Colonic mucosa (tissue), 4 donors: ENCODE measurements around the gene KRT79. TPM values are rescaled to one million over a fixed set of nuclear protein-coding genes. Genes with fewer than 3 reads are reported as not detected.

Experiments used
- DNase-seq: peaks from one replicate; pipeline ENCODE4 v3.0.0-alpha.2; 2020
- H3K27ac ChIP-seq: fragments of 200-600 bp; one replicate; pipeline ENCODE4 v1.8.0; 2021
- H3K27me3 ChIP-seq: fragments of 200-600 bp; one replicate; pipeline ENCODE4 v1.8.0; 2021
- H3K36me3 ChIP-seq: fragments of 200-600 bp; one replicate; pipeline ENCODE4 v1.8.0; 2021
- H3K4me1 ChIP-seq: fragments of 200-600 bp; one replicate; pipeline ENCODE4 v1.8.0; 2021; ENCODE audit warnings: mild to moderate bottlenecking
- H3K4me3 ChIP-seq: fragments of 200-600 bp; one replicate; pipeline ENCODE4 v1.8.0; 2021
- H3K9ac ChIP-seq, 2 donors: one replicate each; pipeline ENCODE4 v1.7.0; 2013; ENCODE audit warnings: control low read depth in 2 of 2, low read depth in 2 of 2, low read length in 2 of 2
- H3K9me3 ChIP-seq: fragments of 200-600 bp; one replicate; pipeline ENCODE4 v1.8.0; 2021
- intact Hi-C: fragments of 100-400 bp; cut with DNase I; formaldehyde crosslinking; loops from one replicate; pipeline ENCODE4 v1.14.1; 2022
- total RNA-seq, 2 donors: library from RNA; stranded (reverse); fragmentation: NEBNext Ultra II Directional in 1 of 2; extraction: Animal tissue kit (Norgen Biotek cat#: 25700) in 1 of 2; gene quantifications; one replicate each; pipeline ENCODE4 v1.2.1, GENCODE V29; 2021
- TF ChIP-seq, protein P1 (sequence below): fragments of 200-600 bp; IDR thresholded peaks from one replicate; pipeline ENCODE4 v1.8.0; 2022; ENCODE audit warnings: antibody characterized with exemption, mild to moderate bottlenecking
- donor health status: healthy.
- donor health status: DM: no; HTN: no; CAD: no.
- donor health status: DM: no; HTN: no; CAD: no.

Gene KRT79
- total RNA-seq, 2 donors from 2014 or later = not detected

DNA sequence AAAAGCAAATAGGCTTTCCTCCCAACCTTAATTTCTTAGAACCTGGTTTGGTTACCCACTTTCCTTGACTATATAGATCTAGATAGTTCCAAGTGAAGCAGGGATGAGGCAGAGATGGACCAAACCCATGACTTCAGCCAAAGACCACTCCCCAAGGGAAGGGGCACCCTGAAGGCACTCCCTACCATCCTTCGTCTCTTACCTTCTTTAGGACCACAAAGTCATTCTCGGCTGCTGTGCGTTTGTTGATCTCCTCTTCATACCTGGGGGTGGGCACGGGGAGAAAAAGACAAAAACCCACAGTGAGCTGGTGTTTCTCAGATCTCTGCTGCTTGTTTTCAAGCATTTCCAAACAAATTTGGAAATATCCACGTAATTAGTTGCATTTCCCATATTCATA lies 23.6 kb downstream of the KRT79 start:
- Histone ChIP-seq H3K27ac (no peak overlapping the region), H3K4me1 (no peaks in the 10 kb centered on the region), H3K36me3 (no peaks in the 10 kb centered on the region), H3K27me3 (no peaks in the 10 kb centered on the region), H3K9ac (no peak overlapping the region), H3K9me3 (no peaks in the 10 kb centered on the region), H3K4me3 (no peak overlapping the region)
- intact Hi-C loops = no loop called here
- TF ChIP-seq, protein P1, sequence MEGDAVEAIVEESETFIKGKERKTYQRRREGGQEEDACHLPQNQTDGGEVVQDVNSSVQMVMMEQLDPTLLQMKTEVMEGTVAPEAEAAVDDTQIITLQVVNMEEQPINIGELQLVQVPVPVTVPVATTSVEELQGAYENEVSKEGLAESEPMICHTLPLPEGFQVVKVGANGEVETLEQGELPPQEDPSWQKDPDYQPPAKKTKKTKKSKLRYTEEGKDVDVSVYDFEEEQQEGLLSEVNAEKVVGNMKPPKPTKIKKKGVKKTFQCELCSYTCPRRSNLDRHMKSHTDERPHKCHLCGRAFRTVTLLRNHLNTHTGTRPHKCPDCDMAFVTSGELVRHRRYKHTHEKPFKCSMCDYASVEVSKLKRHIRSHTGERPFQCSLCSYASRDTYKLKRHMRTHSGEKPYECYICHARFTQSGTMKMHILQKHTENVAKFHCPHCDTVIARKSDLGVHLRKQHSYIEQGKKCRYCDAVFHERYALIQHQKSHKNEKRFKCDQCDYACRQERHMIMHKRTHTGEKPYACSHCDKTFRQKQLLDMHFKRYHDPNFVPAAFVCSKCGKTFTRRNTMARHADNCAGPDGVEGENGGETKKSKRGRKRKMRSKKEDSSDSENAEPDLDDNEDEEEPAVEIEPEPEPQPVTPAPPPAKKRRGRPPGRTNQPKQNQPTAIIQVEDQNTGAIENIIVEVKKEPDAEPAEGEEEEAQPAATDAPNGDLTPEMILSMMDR = no peak
- no peak for DNase-seq

DNA sequence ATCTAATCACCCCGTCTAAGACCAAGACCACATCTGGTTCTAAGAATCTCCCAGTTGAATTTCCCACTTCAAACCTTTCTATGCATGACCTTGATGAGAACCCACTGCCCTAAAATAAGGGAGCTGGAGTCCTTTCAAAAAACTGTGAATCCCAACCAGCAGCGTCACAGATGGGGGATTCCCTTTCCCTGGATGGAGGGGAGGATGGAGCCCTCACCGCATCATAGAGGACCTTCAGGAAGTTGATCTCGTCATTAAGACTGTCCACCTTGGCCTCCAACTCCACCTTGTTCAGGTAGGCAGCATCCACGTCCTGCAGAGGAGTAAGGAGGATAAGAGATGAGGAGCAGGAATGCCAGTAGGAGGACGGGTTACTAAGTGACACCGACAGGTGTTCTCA lies 24.9 kb downstream of the KRT79 start:
- Histone ChIP-seq H3K4me1 (no peaks in the 10 kb centered on the region), H3K9me3 (no peaks in the 10 kb centered on the region), H3K9ac (no peak overlapping the region), H3K4me3 (no peak overlapping the region), H3K27ac (no peak overlapping the region), H3K27me3 (no peaks in the 10 kb centered on the region), H3K36me3 (no peaks in the 10 kb centered on the region)
- no peak for DNase-seq
- intact Hi-C loops = no loop called here
- TF ChIP-seq, protein P1 = no peak

DNA sequence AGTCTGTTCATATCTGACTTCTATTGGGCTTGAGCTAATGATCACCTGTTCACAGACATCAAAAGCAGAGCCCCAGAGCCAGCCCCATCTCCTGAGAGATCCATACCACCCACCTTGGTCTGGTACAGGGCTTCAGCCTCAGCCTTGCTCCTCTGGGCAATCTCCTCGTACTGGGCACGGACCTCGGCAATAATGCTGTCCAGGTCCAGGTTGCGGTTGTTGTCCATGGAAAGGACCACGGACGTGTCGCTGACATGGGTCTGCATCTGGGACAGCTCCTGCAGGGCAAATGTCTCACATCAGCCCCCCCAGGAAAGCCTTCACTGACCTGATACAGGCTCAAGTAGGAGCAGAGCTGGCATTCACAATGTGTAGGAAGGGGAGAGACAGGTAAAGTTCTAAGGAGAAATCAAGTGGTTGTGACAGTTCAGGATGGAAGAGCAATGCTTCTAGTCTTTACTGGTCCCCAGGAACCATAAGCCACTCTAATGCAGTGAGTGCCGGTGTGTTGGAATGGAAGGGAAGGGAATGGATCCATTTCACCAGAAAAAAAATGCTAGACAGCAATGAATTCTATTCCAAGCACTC lies 25.4 kb downstream of the KRT79 start:
- Histone ChIP-seq H3K27ac (no peak overlapping the region), H3K4me1 (no peaks in the 10 kb centered on the region), H3K36me3 (no peaks in the 10 kb centered on the region), H3K4me3 (no peak overlapping the region), H3K9ac (no peak overlapping the region), H3K9me3 (no peaks in the 10 kb centered on the region), H3K27me3 (no peaks in the 10 kb centered on the region)
- intact Hi-C loops = no loop called here
- TF ChIP-seq, protein P1 = no peak
- DNase-seq = no peak

DNA sequence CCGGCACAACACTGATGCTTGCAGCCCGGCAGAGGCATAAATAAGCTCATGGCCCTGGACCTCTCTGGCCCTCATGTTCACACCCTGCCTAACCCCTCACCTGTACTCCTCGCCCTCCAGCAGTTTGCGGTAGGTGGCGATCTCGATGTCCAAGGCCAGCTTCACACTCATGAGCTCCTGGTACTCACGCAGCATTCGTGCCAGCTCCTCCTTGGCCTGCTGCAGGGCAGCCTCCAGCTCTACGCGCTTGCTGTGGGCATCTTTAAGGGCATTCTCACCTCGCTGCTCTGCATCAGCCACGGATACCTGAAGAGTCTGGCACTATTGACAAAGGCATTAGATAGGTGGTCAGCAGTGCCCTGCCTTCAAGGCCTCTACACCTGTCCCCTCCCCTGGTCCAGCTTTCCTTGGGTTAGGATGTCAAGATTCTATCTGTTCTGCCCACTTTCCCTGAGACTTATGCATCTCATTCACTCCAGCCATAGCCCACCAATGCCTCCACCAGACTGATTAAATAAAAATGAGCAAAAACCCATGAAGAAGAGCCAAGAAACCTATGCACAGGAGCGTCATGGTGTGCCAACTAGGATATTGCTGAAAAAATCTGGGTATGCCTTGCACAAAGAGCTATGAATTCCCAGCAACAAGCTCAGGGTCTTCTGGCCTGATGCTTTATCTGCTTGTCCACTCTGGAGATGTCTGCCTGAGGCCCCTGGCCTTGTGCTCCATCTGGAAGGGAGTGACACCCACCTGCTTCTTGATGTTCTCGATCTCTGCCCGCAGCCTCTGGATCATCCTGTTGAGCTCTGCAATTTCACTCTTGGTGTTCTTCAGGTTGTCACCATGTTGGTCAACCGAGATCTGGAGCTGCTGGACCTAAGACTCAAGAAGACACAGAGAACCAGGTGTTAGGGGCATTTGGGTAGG lies 26.3 kb downstream of the KRT79 start:
- Histone ChIP-seq H3K4me3 (no peak overlapping the region), H3K27ac (no peak overlapping the region), H3K4me1 (no peaks in the 10 kb centered on the region), H3K36me3 (no peaks in the 10 kb centered on the region), H3K9ac (no peak overlapping the region), H3K27me3 (no peaks in the 10 kb centered on the region), H3K9me3 (no peaks in the 10 kb centered on the region)
- intact Hi-C loops = no loop called here
- no peak for DNase-seq
- TF ChIP-seq, protein P1 = no peak

DNA sequence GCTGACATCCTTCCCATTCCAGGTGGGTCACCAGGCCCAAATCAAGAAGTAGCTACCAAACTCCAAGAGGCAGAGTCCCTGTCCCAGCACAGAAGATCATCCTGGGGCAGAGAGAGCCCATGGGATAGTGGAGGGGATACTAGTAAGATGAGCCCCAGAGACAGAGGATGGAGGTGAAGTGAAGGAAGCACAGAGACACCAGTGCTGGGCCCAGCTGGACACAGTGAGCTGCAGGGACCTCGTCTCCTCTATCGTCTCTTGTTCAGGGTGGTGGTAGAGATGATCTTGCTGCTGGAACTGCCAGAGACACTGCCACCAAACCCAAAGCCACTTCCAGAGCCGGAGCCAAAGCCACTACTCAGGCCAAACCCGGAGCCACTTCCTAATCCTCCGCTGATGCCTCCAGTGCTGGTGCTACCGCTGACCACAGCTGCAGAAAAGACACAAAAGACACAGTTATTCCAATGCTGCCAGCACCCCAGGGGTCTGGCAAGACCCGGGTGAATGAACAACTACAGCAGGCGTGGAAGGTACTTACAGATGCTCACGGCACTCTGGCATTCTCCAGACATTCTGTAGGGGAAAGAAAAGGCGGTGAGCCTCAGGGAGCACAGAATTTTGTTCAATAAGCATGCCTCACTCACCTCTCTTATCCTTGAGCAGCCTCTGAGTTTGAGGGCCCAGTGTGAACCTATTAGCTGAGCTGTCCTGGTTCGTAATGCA lies 27.1 kb downstream of the KRT79 start:
- DNase-seq = no peak
- H3K4me3 ChIP-seq = no peak overlapping the region
- H3K36me3 ChIP-seq = no peaks in the 10 kb centered on the region
- no peaks in the 10 kb centered on the region for H3K27me3 ChIP-seq
- intact Hi-C loops = no loop called here
- no peak overlapping the region for H3K9ac ChIP-seq
- TF ChIP-seq, protein P1 = no peak
- H3K27ac ChIP-seq = no peak overlapping the region
- H3K9me3 ChIP-seq = no peaks in the 10 kb centered on the region
- H3K4me1 ChIP-seq = no peaks in the 10 kb centered on the region
